ENCODE measurements around the gene PPM1M.

Gene PPM1M, protein sequence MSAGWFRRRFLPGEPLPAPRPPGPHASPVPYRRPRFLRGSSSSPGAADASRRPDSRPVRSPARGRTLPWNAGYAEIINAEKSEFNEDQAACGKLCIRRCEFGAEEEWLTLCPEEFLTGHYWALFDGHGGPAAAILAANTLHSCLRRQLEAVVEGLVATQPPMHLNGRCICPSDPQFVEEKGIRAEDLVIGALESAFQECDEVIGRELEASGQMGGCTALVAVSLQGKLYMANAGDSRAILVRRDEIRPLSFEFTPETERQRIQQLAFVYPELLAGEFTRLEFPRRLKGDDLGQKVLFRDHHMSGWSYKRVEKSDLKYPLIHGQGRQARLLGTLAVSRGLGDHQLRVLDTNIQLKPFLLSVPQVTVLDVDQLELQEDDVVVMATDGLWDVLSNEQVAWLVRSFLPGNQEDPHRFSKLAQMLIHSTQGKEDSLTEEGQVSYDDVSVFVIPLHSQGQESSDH

GRCh38 chr3:52245322-52246263 lies at the start of gene PPM1M:
PPM1M (plus strand) TSS chr3:52245759; CDS start chr3:52245825, 66 bp downstream.
- peak; percentile 63 for DNase-seq

DNA sequence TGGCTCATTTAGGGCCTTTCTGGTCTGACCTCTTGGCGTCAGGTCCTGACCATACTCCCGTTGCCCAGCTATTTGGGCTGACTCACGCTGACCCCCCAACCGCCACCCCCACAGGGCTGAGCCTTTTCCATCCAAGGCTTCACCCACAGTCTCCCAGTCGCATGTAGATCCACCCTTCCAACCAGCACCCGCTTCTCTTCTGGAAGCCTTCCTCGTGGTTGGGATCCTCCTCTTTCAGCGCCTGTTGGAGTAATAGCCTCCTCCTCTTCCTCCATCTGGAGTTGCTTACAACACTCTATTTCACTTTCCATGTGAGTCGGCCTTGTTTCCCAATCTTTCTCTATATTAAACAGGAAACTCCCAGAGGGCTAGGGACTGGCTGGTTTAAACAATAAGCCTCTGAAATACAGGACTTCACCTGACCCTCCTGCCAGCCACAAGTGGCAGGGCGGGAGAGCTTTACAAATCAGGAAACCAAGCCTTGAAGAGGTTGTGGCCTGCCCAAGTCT lies 49.7 kb upstream of the PPM1M start:
- DNase-seq, result no peak

GRCh38 chr3:52196977-52197376 lies 48.6 kb upstream of the PPM1M start:
- no peak for DNase-seq

- no peak for DNase-seq
These were observed 48.1 kb upstream of the PPM1M start for GRCh38 chr3:52197499-52197841.

- DNase-seq, result peak; percentile 88
These were observed 47.5 kb upstream of the PPM1M start, which contains the start of gene ALAS1 for GRCh38 chr3:52197842-52198625. ALAS1 (plus strand) TSS chr3:52198160; CDS start chr3:52199242, 1,082 bp downstream.

GRCh38 chr3:52198643-52199608 lies 46.6 kb upstream of the PPM1M start:
- DNase-seq, result no peak

DNA sequence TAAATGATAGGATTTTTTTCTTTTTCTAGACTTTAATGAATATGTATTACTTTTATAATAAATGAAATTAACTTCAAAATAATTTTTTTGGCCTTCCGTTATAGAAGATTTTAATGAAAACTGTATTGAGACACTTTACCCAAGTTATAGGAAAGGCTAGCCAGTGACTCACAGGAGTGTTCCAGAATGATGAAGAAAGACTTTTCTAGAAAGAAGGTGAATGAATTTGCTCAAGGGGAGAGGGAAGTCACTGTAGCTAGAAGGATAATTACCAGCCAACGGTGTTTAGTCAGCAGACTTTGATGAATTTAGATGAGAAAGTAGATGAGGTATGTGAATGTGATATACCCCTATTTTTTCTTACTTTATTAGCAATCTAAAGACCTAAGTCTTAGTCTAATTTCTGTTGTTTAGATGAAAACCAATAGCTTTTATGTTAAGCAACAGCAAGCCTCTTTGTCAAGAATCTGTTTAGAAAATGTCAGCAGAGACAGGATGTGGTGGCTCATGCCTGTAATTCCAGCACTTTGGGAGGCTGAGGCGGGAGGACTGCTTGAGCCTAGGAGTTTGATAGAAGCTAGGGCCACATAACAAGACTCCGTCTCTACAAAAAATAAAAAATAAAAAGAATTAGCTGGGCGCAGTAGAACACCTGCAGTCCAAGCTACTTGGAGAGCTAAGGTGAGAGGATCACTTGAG lies 44.4 kb upstream of the PPM1M start:
- DNase-seq, result no peak

GRCh38 chr3:52202384-52203077 lies 43.0 kb upstream of the PPM1M start:
- DNase-seq, result no peak

- no peak for DNase-seq
These were observed 41.9 kb upstream of the PPM1M start for GRCh38 chr3:52203701-52204100.

DNA sequence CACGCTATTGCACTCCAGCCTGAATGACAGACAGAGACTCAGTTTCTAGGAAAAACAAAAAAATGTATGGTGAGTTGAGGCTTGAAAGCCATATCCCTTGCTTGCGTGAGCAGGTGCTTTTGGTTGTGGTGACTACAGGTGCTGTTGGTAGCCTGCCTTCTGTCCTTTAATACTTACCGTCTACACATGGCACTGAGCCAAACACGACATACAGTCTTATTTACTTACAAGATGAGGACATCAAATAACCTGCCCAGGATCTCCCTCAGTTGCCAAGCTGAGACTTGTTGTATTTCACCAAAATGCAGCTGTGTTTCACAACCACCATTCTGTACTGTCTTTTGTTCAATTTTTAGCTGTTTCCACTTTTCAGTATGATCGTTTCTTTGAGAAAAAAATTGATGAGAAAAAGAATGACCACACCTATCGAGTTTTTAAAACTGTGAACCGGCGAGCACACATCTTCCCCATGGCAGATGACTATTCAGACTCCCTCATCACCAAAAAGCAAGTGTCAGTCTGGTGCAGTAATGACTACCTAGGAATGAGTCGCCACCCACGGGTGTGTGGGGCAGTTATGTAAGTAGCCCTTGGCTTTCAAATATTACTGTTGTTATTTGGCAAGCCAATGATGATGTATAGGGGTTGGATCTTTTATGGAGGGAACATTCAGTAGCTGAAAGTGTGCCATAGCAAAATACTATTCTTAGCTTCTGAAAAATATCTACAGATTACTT lies 41.1 kb upstream of the PPM1M start:
- peak; percentile 91 for DNase-seq

- DNase-seq, result no peak
These were observed 39.7 kb upstream of the PPM1M start for GRCh38 chr3:52205727-52206372.

- no peak for DNase-seq
These were observed 37.0 kb upstream of the PPM1M start for GRCh38 chr3:52208556-52208955.

GRCh38 chr3:52210037-52210436 lies 35.5 kb upstream of the PPM1M start:
- no peak for DNase-seq

- DNase-seq, result peak; percentile 9
These were observed 35.0 kb upstream of the PPM1M start for GRCh38 chr3:52210550-52211046.

DNA sequence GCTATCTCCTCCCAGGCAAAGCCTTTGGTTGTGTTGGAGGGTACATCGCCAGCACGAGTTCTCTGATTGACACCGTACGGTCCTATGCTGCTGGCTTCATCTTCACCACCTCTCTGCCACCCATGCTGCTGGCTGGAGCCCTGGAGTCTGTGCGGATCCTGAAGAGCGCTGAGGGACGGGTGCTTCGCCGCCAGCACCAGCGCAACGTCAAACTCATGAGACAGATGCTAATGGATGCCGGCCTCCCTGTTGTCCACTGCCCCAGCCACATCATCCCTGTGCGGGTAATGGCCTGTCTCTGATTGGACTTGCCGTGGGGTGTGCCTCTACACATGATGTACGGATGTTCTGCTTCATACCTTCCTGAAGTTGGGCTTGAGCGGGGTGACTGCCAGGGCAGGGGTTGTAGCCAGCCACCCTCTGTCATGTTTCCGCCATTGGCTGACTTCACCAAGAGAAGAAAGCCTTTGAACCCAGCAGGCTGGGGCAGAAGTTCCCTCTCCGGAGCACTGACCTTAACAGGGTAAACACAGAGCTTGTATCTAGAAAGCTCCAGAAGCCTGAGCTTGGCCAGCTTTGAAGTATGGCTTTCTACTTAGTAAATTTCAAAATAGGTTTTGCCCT lies 34.2 kb upstream of the PPM1M start:
- no peak for DNase-seq

GRCh38 chr3:52213005-52213404 lies 32.6 kb upstream of the PPM1M start:
- no peak for DNase-seq

DNA sequence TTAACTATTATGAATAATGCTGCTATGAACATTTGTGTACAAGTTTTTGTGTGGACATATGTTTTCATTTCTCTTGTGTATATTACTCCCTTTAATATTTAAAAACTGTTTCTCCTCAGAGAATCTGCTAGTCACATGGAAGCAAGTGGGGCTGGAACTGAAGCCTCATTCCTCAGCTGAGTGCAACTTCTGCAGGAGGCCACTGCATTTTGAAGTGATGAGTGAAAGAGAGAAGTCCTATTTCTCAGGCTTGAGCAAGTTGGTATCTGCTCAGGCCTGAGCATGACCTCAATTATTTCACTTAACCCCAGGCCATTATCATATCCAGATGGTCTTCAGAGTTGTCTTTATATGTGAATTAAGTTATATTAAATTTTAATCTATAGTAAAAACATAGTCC lies 31.7 kb upstream of the PPM1M start:
- no peak for DNase-seq

DNA sequence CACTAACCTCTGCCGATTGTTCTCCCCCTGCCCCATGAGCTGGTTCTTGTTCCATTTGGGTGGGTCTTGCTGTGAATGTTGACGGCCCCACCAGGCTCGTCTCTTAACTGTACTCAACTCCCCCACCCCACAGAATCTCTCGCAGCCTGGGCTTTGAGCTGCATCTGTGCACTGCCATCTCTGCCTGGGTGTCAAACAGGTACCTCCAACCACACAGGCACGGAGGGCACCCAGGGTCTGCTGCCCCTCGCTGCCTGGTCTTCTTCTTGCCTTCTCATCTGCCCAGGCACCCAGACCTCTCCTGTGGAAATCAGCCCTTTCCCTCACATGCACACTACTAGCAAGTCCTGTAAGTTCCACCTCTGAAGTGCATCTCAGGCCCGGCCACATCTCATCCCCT lies 30.2 kb upstream of the PPM1M start:
- DNase-seq, result no peak

Measured in NCI-H69 (cell line).